AG09309 (cell line): ENCODE measurements around the gene EDC4.

ENCODE experiments used
- DNase-seq: peaks from one replicate; pipeline ENCODE4 v3.0.0-alpha.2; 2010; ENCODE audit warnings: low read depth
- H3K4me3 ChIP-seq: 2 replicates; pipeline ENCODE4 v1.5.1; 2011; ENCODE audit warnings: mild to moderate bottlenecking, low read depth, low read length, moderate library complexity; ENCODE audit not compliant: control insufficient read depth
- CTCF ChIP-seq: IDR thresholded peaks from 2 replicates; pipeline ENCODE4 v1.5.1; 2011; ENCODE audit warnings: mild to moderate bottlenecking, low read depth, low read length, inconsistent platforms; ENCODE audit not compliant: insufficient read depth, control insufficient read depth; ENCODE audit errors: missing control alignments

Gene EDC4

GRCh38 chr16:67883872-67884261 lies 11.0 kb downstream of the EDC4 start:
- H3K4me3 ChIP-seq: no peak overlapping the region
- DNase-seq: no peak
- TF ChIP-seq CTCF: peak; percentile 89

- no peak within 1 kb of the TSS for H3K4me3 ChIP-seq
- no peak for DNase-seq
- no peak for TF ChIP-seq CTCF
Observed at GRCh38 chr16:67884684-67885083, 11.8 kb downstream of the EDC4 start, which contains the start of gene NRN1L. Gene NRN1L, plus strand, starts transcription at chr16:67884885. Its CDS starts 19 bp downstream, at chr16:67884904.

- no peak overlapping the region for H3K4me3 ChIP-seq
- no peak for DNase-seq
- TF ChIP-seq CTCF: no peak
Observed at GRCh38 chr16:67885545-67885944, 12.7 kb downstream of the EDC4 start.

GRCh38 chr16:67885976-67886375 lies 13.1 kb downstream of the EDC4 start:
- H3K4me3 ChIP-seq: no peak overlapping the region
- no peak for DNase-seq
- TF ChIP-seq CTCF: no peak

- DNase-seq: no peak
- H3K4me3 ChIP-seq: no peak overlapping the region
- TF ChIP-seq CTCF: no peak
Observed at GRCh38 chr16:67886387-67886786, 13.5 kb downstream of the EDC4 start.

- no peak overlapping the region for H3K4me3 ChIP-seq
- no peak for DNase-seq
- no peak for TF ChIP-seq CTCF
Observed at GRCh38 chr16:67888331-67888730, 15.5 kb downstream of the EDC4 start.

- no peak for DNase-seq
- TF ChIP-seq CTCF: no peak
- no peak overlapping the region for H3K4me3 ChIP-seq
Observed at GRCh38 chr16:67892375-67892774, 19.5 kb downstream of the EDC4 start.
